ENCODE results near the gene AGAP2. TPM values are rescaled to one million over a fixed set of nuclear protein-coding genes. Genes with fewer than 3 reads are reported as not detected.

Gene AGAP2
- total RNA-seq, 1 experiment from 2014 or later, result 2.0 TPM

GRCh38 chr12:57735952-57736740 lies 2.4 kb downstream of the AGAP2 start (continued):
- TF ChIP-seq ZNF416 (CRISPR knock-in tag; IDR thresholded peaks at IDR 0.05) (no peak), CREB1 (CRISPR knock-in tag; IDR thresholded peaks at IDR 0.05) (no peak), ELF4 (CRISPR knock-in tag; IDR thresholded peaks at IDR 0.05; ENCODE audit: low read depth) (no peak), ZNF219 (CRISPR knock-in tag; IDR thresholded peaks at IDR 0.05; ENCODE audit: borderline replicate concordance) (no peak), GTF2I (CRISPR knock-in tag; conservative IDR thresholded peaks at IDR 0.05) (no peak), ESRRA (CRISPR knock-in tag; IDR thresholded peaks at IDR 0.05; ENCODE audit: borderline replicate concordance) (no peak), TEAD1 (CRISPR knock-in tag; IDR thresholded peaks at IDR 0.05) (no peak; the same call in 1 of the 2 replicates), ZNF671 (CRISPR knock-in tag; IDR thresholded peaks at IDR 0.05) (no peak), NFATC4 (CRISPR knock-in tag; IDR thresholded peaks at IDR 0.05) (no peak), TEAD4 (CRISPR knock-in tag; IDR thresholded peaks at IDR 0.05) (no peak), SP1 (CRISPR knock-in tag; conservative IDR thresholded peaks at IDR 0.05) (peak; percentile 22; the same call in 1 of the 2 replicates), GABPB1 (CRISPR knock-in tag; IDR thresholded peaks at IDR 0.05) (no peak), AR (CRISPR knock-in tag; IDR thresholded peaks at IDR 0.05) (no peak), FOXJ3 (CRISPR knock-in tag; IDR thresholded peaks at IDR 0.05; ENCODE audit: borderline replicate concordance) (no peak), NFE2L1 (CRISPR knock-in tag; IDR thresholded peaks at IDR 0.05) (no peak), MXD4 (CRISPR knock-in tag; IDR thresholded peaks at IDR 0.05; ENCODE audit: borderline replicate concordance) (no peak), ZNF317 (CRISPR knock-in tag; IDR thresholded peaks at IDR 0.05; ENCODE audit: borderline replicate concordance, low read depth) (no peak), ZNF532 (CRISPR knock-in tag; IDR thresholded peaks at IDR 0.05; ENCODE audit: borderline replicate concordance) (no peak), KAT7 (CRISPR knock-in tag; IDR thresholded peaks at IDR 0.05; ENCODE audit: borderline replicate concordance) (no peak), NR2C2 (CRISPR knock-in tag; IDR thresholded peaks at IDR 0.05) (no peak)
- TF ChIP-seq, protein P1, sequence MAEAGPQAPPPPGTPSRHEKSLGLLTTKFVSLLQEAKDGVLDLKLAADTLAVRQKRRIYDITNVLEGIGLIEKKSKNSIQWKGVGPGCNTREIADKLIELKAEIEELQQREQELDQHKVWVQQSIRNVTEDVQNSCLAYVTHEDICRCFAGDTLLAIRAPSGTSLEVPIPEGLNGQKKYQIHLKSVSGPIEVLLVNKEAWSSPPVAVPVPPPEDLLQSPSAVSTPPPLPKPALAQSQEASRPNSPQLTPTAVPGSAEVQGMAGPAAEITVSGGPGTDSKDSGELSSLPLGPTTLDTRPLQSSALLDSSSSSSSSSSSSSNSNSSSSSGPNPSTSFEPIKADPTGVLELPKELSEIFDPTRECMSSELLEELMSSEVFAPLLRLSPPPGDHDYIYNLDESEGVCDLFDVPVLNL (CRISPR knock-in tag; IDR thresholded peaks at IDR 0.05; ENCODE audit: borderline replicate concordance, low read depth), result no peak
- TF ChIP-seq, protein P2, sequence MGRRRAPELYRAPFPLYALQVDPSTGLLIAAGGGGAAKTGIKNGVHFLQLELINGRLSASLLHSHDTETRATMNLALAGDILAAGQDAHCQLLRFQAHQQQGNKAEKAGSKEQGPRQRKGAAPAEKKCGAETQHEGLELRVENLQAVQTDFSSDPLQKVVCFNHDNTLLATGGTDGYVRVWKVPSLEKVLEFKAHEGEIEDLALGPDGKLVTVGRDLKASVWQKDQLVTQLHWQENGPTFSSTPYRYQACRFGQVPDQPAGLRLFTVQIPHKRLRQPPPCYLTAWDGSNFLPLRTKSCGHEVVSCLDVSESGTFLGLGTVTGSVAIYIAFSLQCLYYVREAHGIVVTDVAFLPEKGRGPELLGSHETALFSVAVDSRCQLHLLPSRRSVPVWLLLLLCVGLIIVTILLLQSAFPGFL (CRISPR knock-in tag; IDR thresholded peaks at IDR 0.05; ENCODE audit: borderline replicate concordance), result no peak
- TF ChIP-seq, protein P3, sequence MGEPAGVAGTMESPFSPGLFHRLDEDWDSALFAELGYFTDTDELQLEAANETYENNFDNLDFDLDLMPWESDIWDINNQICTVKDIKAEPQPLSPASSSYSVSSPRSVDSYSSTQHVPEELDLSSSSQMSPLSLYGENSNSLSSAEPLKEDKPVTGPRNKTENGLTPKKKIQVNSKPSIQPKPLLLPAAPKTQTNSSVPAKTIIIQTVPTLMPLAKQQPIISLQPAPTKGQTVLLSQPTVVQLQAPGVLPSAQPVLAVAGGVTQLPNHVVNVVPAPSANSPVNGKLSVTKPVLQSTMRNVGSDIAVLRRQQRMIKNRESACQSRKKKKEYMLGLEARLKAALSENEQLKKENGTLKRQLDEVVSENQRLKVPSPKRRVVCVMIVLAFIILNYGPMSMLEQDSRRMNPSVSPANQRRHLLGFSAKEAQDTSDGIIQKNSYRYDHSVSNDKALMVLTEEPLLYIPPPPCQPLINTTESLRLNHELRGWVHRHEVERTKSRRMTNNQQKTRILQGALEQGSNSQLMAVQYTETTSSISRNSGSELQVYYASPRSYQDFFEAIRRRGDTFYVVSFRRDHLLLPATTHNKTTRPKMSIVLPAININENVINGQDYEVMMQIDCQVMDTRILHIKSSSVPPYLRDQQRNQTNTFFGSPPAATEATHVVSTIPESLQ (CRISPR knock-in tag; IDR thresholded peaks at IDR 0.05), result no peak
- TF ChIP-seq, protein P4, sequence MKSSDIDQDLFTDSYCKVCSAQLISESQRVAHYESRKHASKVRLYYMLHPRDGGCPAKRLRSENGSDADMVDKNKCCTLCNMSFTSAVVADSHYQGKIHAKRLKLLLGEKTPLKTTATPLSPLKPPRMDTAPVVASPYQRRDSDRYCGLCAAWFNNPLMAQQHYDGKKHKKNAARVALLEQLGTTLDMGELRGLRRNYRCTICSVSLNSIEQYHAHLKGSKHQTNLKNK (CRISPR knock-in tag; IDR thresholded peaks at IDR 0.05), result no peak
- TF ChIP-seq, protein P5, sequence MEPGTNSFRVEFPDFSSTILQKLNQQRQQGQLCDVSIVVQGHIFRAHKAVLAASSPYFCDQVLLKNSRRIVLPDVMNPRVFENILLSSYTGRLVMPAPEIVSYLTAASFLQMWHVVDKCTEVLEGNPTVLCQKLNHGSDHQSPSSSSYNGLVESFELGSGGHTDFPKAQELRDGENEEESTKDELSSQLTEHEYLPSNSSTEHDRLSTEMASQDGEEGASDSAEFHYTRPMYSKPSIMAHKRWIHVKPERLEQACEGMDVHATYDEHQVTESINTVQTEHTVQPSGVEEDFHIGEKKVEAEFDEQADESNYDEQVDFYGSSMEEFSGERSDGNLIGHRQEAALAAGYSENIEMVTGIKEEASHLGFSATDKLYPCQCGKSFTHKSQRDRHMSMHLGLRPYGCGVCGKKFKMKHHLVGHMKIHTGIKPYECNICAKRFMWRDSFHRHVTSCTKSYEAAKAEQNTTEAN (CRISPR knock-in tag; IDR thresholded peaks at IDR 0.05), result no peak
